Kidney epithelial cell (primary cell): ENCODE data around the gene FGFR3. TPM values are rescaled to one million over a fixed set of nuclear protein-coding genes. Genes with fewer than 3 reads are reported as not detected.

Experiments used
- DNase-seq: peaks from one replicate; pipeline ENCODE4 v3.0.0-alpha.2; 2010; ENCODE audit warnings: low read depth
- H3K27me3 ChIP-seq: 2 replicates; pipeline ENCODE4 v1.6.0; 2011; ENCODE audit warnings: low read length; ENCODE audit not compliant: control insufficient read depth, insufficient read depth
- H3K36me3 ChIP-seq: 2 replicates; pipeline ENCODE4 v1.5.1; 2011; ENCODE audit warnings: low read length; ENCODE audit not compliant: control insufficient read depth, insufficient read depth
- H3K4me3 ChIP-seq: 2 replicates; pipeline ENCODE4 v1.5.1; 2011; ENCODE audit warnings: low read depth, mild to moderate bottlenecking, control low read depth, low read length
- CTCF ChIP-seq: IDR thresholded peaks from 2 replicates; pipeline ENCODE4 v1.5.1; 2011; ENCODE audit warnings: mild to moderate bottlenecking, moderate library complexity, low read length, control low read depth, inconsistent platforms; ENCODE audit not compliant: insufficient read depth, poor library complexity, severe bottlenecking
- total RNA-seq: library from RNA; depleted of rRNA; stranded (reverse); fragments of >200 nt; gene quantifications from 2 replicates; pipeline ENCODE4 v1.2.3, GENCODE V29; 2015

Gene FGFR3
- total RNA-seq, 1 donor from 2014 or later: 3.2 TPM

DNA sequence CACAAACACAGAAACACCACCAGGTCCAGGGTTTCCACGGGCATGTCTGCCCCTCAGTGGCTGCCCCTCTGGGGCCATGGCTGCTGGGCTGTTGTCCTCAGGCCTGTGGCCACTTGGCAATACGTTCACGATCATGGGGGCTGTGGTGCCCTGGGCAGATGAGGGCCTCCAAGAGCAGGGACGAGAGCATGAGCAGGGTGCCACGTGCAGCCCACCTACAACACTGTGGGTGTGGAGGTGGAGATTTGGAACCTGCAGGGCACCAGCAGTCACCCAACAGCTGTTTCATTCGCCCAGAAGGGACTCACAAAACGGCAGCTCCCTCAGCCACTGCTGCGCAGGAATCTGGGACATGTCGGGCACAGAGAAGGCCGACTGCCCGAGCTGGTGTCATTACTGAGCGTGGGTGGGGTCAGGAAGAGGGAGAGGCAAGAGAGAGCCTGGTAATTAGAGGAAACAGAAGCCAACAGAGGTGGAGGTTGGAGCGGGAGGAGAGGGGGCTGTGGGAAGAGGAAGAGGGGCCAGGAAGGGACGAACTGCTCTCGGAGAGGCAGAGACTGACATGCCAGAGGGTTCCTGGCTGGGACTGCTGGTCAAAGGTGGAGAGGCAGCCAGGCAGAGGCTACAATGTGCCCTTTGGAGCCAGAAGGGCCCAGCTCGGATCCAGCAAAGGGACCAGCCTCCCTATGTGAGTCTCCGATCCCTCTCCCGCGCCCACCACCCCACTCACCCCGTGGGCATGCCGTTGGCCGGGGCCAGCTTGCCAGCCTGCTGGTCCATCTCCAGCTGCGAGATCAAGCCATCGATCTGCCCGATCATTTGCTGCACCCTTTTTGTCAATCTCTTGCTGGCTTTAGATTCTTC is 23.1 kb downstream of the FGFR3 start:
- H3K27me3 ChIP-seq: no peaks in the 10 kb centered on the region
- peaks cover 3% of the 10 kb centered on the region for H3K36me3 ChIP-seq
- DNase-seq: no peak
- H3K4me3 ChIP-seq: no peak overlapping the region
- TF ChIP-seq CTCF: no peak

DNA sequence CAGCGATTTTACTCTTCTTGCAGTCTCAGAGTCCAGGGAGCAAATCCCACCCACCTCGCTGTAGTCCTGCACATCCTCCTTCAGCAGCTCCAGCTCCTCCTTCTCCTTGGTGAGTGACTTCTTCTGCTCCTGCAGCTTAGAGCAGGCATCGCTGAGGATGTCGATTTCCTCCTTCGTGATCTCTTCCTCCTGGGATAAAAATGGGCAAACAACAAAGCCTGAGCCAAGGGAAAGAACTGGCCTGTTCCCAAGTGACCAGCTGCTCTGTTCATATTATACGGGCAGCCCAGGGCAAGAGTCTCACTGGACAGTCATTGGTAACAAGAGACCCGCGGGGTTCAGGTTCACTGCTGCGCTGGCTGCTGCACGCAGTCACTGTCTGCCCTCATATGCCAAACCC is 26.2 kb downstream of the FGFR3 start:
- TF ChIP-seq CTCF: no peak
- DNase-seq: no peak
- Histone ChIP-seq H3K27me3 (no peaks in the 10 kb centered on the region), H3K36me3 (peaks cover 3% of the 10 kb centered on the region), H3K4me3 (no peak overlapping the region)

- H3K27me3 ChIP-seq: no peaks in the 10 kb centered on the region
- H3K4me3 ChIP-seq: no peak overlapping the region
- TF ChIP-seq CTCF: no peak
- DNase-seq: no peak
- peaks cover 3% of the 10 kb centered on the region for H3K36me3 ChIP-seq
Observed at GRCh38 chr4:1819816-1820215, 26.7 kb downstream of the FGFR3 start.

- TF ChIP-seq CTCF: no peak
- DNase-seq: no peak
- Histone ChIP-seq H3K36me3 (peaks cover 1% of the 10 kb centered on the region), H3K4me3 (no peak overlapping the region), H3K27me3 (no peaks in the 10 kb centered on the region)
Observed at GRCh38 chr4:1821679-1822567, 28.8 kb downstream of the FGFR3 start.

DNA sequence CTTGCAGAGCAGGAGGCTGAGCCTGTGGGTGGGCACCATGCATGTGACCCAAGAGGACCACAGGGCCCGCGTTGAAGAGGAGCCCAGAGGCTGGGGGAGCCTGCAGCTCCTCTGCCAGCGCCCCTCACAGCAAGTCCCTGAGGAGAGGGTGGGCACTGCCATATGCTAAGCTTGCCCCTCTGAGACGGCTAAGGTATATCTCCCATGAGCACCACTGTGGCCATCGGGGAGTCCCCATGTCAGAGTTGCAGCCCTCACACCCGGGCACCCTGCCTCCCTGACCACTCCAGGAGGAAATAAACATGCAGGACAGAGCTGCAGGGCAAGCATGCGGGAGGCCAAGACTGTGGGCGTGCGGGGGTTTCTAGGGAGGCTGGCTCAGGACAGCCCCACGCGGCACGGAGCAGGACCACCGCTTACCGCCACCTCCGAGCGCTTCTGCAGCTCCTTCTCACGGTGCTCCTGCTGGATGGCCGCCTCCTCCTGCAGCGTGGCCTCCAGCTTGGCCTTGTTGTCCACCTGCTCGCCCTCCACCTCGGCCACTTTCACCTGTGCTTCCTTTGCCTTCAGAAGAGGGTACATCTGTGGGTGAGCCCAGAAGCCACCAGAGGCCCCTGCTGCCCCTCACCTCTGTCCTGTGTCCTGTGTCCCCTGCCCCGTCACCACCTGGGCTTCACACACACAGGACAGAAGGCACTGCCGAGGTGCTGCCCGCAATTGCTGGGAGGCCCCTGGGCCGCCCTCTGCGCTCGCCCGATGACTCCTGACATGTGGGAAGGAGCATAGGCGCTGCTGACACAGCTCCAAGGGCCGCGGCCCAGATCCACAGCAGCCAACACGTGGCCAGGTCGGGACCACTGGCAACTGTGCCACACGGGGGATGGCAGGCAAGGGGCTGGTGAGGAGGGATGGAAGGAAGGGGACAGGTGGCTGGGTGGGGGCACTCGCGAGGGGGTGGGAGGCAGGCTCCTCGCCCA is 29.8 kb downstream of the FGFR3 start:
- Histone ChIP-seq H3K36me3 (peaks cover 1% of the 10 kb centered on the region), H3K27me3 (no peaks in the 10 kb centered on the region), H3K4me3 (no peak overlapping the region)
- DNase-seq: no peak
- no peak for TF ChIP-seq CTCF
